ENCODE measurements around the gene USP17L22. TPM values are rescaled to one million over a fixed set of nuclear protein-coding genes. Genes with fewer than 3 reads are reported as not detected.

USP17L22 gene
- total RNA-seq, 2 experiments from 2014 or later = not detected

Other genes starting within 250 kb of the USP17L22 start
- gene FAM90A26, start 97.2 kb upstream of the USP17L22 start, total RNA-seq = not detected
- gene USP17L10, start 57.0 kb upstream of the USP17L22 start, total RNA-seq = not detected
- not detected for gene USP17L11, start 52.2 kb upstream of the USP17L22 start, total RNA-seq
- gene USP17L12, start 47.5 kb upstream of the USP17L22 start, total RNA-seq = not detected
- gene USP17L13, start 42.7 kb upstream of the USP17L22 start, total RNA-seq = not detected
- not detected for gene USP17L15, start 33.2 kb upstream of the USP17L22 start, total RNA-seq
- not detected for gene USP17L17, start 23.7 kb upstream of the USP17L22 start, total RNA-seq
- gene USP17L18, start 19.0 kb upstream of the USP17L22 start, total RNA-seq = not detected
- not detected for gene USP17L19, start 14.2 kb upstream of the USP17L22 start, total RNA-seq
- gene USP17L20, start 9.5 kb upstream of the USP17L22 start, total RNA-seq = not detected
- not detected for gene USP17L21, start 4.7 kb upstream of the USP17L22 start, total RNA-seq
- not detected for gene USP17L24, start 57.5 kb downstream of the USP17L22 start, total RNA-seq
- gene USP17L25, start 62.3 kb downstream of the USP17L22 start, total RNA-seq = not detected
- not detected for gene USP17L26, start 67.0 kb downstream of the USP17L22 start, total RNA-seq
- gene USP17L5, start 71.8 kb downstream of the USP17L22 start, total RNA-seq = not detected
- not detected for gene USP17L27, start 76.5 kb downstream of the USP17L22 start, total RNA-seq
- gene USP17L28, start 81.3 kb downstream of the USP17L22 start, total RNA-seq = not detected
- gene USP17L29, start 86.0 kb downstream of the USP17L22 start, total RNA-seq = not detected
- not detected for gene USP17L30, start 95.5 kb downstream of the USP17L22 start, total RNA-seq
- not detected for gene DEFB131A, start 176.8 kb downstream of the USP17L22 start, total RNA-seq

All from activated CD4-positive, alpha-beta memory T cell treated with anti-CD3 and anti-CD28 coated beads, Interleukin-2, amount 10 ng/mL, durations not matched to agents 7 days and 5 days (primary cell).